ENCODE results near the gene TPO.

The TPO gene

GRCh38 chr2:1588051-1588977 is 175.1 kb downstream of the TPO start:
- DNase-seq: no peak

GRCh38 chr2:1588978-1589621 is 175.8 kb downstream of the TPO start:
- no peak for DNase-seq

GRCh38 chr2:1590596-1591460 is 177.6 kb downstream of the TPO start:
- no peak for DNase-seq

GRCh38 chr2:1591461-1591770 is 178.2 kb downstream of the TPO start:
- no peak for DNase-seq
